ENCODE results near the gene PSG4. TPM values are rescaled to one million over a fixed set of nuclear protein-coding genes. Genes with fewer than 3 reads are reported as not detected.
"Not testable (repeated sequence)": the region's sequence is repeated elsewhere in the genome, so short reads cannot be mapped to it uniquely, and the experiment has no call there.

Gene PSG4
- total and polyA plus RNA-seq, 2 of the 8 experiments (the other 6 are each of a cell fraction or from before 2014, with no cell fraction given) = not detected

DNA sequence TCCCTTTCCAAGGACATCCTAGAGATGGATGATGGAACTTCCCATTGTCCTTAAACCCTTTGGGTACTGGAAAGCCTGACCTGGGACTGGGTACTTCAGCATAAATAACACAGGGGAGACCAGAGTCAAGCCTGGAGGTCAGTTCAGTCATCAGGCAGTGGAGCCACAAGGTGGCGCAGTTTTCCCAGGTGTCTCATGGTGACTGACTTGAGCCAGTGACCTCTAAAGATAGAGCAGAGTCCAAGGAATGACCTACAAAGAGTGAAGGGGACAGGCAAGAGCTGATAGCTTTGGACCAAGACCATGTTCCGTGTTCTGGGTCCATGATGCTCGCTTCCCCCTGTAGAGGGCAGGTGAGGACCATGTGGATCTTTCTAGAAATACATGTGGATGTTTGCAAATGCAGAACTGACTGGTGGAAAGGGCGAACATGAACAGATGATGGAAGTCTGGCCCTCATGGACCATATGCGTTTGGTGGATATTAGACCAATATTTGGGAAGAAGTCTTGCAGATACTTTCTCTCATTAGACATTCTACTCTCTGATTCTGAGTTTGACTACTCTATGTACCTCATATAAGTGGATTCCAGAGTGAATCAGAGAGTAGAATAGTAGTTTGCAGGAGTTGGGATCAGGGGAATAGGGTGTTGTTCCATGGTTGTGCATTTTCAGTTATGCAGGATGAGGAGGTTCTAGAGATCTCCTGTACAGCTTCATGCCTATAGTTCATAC lies 6.6 kb downstream of the PSG4 start:
- H3K36me3 ChIP-seq (ENCODE audit: control insufficient read depth in 2 of 4, insufficient read depth in 4 of 4, low read length in 3 of 4); H3K4me2 ChIP-seq (ENCODE audit: insufficient read depth in 1 of 2, low read depth in 2 of 2, low read length in 2 of 2); POLR2A ChIA-PET (ENCODE audit: partially characterized antibody); H2BK5ac ChIP-seq (ENCODE audit: low read depth, low read length); H3K56ac ChIP-seq (replicated peaks; ENCODE audit: insufficient read length, low read depth, low read length); H3K14ac ChIP-seq (ENCODE audit: insufficient read length); H3K79me1 ChIP-seq (ENCODE audit: low read depth, low read length); H2AK5ac ChIP-seq (ENCODE audit: low read depth, low read length); H3K27ac ChIP-seq (ENCODE audit: low read depth, low read length); H3K4me3 ChIP-seq (ENCODE audit: extremely low read depth in 1 of 4, insufficient read depth in 2 of 4, low read depth in 3 of 4, low read length in 4 of 4); H3K4ac ChIP-seq (replicated peaks; ENCODE audit: insufficient read length, low read depth, low read length); H3K18ac ChIP-seq (ENCODE audit: extremely low read depth, low read length); H4K91ac ChIP-seq (replicated peaks; ENCODE audit: insufficient read length, low read length); H2BK12ac ChIP-seq (ENCODE audit: low read depth, low read length); FAIRE-seq; H2BK20ac ChIP-seq (ENCODE audit: low read length); H2AFZ ChIP-seq (ENCODE audit: low read length); H3K23me2 ChIP-seq (ENCODE audit: low read depth, low read length); H4K20me1 ChIP-seq (replicated peaks in 1 of 2; ENCODE audit: control insufficient read depth in 1 of 2, insufficient read depth in 2 of 2, low read length in 2 of 2); H3K23ac ChIP-seq (ENCODE audit: insufficient read length); H3K4me1 ChIP-seq (replicated peaks in 1 of 4; ENCODE audit: control insufficient read depth in 3 of 4, insufficient read depth in 4 of 4, low read length in 3 of 4); H2BK120ac ChIP-seq (replicated peaks; ENCODE audit: low read depth, low read length); H3K27me3 ChIP-seq (replicated peaks in 1 of 4; ENCODE audit: control insufficient read depth in 3 of 4, extremely low read depth in 1 of 4, insufficient read depth in 3 of 4, low read length in 3 of 4); H4K5ac ChIP-seq (ENCODE audit: insufficient read length, low read depth, low read length); H4K8ac ChIP-seq (ENCODE audit: extremely low read depth, insufficient read depth, low read length); H3K9ac ChIP-seq (replicated peaks in 1 of 4; ENCODE audit: extremely low read depth in 1 of 4, low read depth in 3 of 4, low read length in 3 of 4); H2BK15ac ChIP-seq (ENCODE audit: low read length); CTCF ChIA-PET (ENCODE audit: partially characterized antibody); H3K79me2 ChIP-seq (ENCODE audit: control insufficient read depth in 1 of 2, insufficient read depth in 2 of 2, low read length in 2 of 2): not testable (repeated sequence)
- H3K9me3 ChIP-seq (ENCODE audit: insufficient read depth in 2 of 2, low read depth in 1 of 2, low read length in 1 of 2) = peaks cover 15 to 53% of the 10 kb centered on the region in 2 experiments; a peak in 3 of 4 replicates
- 0 out of 4 replicates have a peak, but pooled peaks of 1 of the 2 experiments have one; percentile 2 for TF ChIP-seq RAD21 (IDR thresholded peaks at IDR 0.05 in 1 of 2, conservative IDR thresholded peaks at IDR 0.05 in 1 of 2; ENCODE audit: low read depth in 2 of 2, low read length in 2 of 2)
- WGBS, 2 experiments (ENCODE audit: extremely low coverage in 1 of 2, insufficient coverage in 1 of 2, insufficient read length in 1 of 2, insufficient replicate concordance in 2 of 2, low coverage in 1 of 2, low lambda C conversion rate in 2 of 2, missing lambda C conversion rate in 1 of 2) = 50% methylated on average over 4 of the region's 5 CpGs; no CpG with 5 or more reads in 1 of the 2 experiments
- peak in 1 of 2 experiments; percentile 44 for DNase-seq (ENCODE audit: low read depth in 1 of 2, low spot score in 2 of 2)
